HG03060 (cell line): Measurements from ENCODE around the gene COA1.
"Not testable (repeated sequence)": the region's sequence is repeated elsewhere in the genome, so short reads cannot be mapped to it uniquely, and the experiment has no call there.

Experiments
- ATAC-seq: cut with Tn5 transposase; IDR thresholded peaks from one replicate; pipeline ENCODE4 v1.9.1; 2021; ENCODE audit warnings: low read depth, moderate number of reproducible peaks; ENCODE audit not compliant: unreplicated experiment

The COA1 gene

DNA sequence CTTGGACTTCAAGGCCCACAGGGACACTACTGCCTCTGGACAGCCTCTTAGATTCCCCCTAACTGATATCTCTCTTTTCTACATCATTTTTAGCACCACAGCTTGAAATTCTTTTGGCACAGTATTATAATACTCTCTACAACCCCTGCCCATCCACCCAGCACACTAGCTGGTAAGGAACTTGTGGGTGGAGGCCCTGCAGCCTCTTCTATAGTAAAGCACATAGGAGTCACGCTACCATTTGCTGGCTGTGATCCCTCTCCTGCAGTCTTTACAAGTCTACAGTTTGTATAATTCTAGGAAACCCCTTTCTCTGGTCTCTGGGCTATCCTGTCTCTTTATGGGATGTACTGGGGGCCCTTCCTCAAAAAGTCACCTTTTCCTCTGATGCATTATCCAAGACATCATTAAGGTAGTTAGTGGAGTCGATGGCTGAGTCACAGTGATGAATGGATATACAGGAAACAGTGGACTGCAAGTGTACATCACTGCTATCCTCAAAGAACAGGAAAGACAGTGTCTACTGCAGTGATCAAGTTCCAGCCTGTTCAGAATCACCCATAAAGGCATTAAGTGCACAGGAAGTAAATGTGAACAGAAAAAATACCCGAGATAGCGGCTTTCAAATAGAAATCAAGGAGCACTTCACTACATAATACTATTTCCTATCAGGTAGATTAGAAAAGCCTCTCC, 92.1 kb downstream of the COA1 start:
- no peak for ATAC-seq

DNA sequence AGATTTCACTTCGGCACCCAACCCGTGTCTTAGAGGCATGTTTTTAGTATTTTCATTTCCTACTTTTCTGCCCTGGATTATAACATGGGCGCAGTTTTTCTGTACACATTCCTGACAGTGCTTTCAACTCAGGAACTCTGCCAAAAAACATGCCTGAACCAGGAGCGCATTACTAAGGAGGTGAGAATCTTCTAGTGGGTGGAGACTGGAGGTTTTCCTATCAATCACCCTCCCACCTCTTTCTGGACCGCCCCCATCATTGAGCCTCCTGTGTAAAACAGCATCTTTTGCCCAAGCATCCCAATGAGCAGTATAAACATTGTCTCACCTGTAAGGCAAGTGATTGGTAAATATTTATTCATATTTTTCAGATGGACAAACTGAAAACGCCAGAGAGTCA, 93.2 kb downstream of the COA1 start:
- no peak for ATAC-seq

DNA sequence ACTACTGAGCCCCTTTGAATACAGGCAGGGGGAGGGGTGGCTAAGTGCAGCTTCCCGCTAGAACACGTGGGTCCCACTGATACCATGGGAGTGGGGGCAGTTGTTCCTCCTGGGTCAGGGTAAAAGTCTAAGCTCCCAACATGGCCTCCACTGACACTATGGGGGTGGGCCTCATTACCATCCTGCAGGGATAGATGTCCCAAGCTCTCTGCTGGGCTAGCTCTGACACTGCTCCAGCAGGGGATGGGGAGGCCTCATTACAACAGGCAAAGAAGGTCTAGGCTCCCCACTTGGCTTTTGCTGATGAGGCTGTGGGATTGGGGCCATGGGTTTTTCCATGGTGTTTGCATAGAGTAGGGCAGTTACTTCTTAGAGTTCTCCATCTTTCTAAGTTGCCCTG, 94.9 kb downstream of the COA1 start:
- no peak for ATAC-seq

DNA sequence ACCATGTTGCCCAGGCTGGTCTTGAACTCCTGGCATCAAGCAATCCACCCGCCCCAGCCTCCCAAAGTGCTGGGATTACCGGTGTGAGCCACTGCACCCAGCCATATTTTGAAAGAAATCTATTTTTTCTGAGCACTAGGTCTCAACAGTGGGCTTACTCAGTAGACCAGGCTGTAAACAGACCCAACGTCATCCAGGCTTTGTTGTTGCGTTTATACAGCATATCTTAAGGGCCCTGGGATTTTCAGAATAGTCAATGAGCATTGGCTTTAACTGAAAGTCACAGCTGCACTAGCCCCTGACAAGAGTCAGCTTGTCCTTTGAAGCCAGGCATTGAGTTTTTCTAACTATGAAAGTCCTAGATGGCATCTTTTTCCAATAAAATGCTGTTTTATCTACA, 96.6 kb downstream of the COA1 start:
- no peak for ATAC-seq

DNA sequence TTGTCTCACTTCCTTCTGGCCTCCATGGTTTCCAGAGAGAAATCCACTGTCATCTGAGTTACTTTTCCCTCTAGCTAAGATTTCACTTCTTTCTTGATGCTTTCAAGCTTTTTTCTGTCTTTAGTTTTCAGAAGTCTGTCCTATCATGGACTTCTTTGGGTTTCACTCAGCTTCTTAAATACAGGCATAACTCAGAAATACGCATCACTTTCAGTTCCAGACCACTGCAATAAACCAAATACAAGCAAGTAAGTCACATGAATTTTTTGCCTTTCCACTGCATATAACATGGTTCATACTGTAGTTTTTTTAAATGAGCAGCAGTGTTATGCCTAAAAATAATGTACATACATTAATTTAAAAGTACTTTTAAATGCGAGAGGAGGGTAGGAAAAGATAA, 97.8 kb downstream of the COA1 start:
- ATAC-seq = no peak

DNA sequence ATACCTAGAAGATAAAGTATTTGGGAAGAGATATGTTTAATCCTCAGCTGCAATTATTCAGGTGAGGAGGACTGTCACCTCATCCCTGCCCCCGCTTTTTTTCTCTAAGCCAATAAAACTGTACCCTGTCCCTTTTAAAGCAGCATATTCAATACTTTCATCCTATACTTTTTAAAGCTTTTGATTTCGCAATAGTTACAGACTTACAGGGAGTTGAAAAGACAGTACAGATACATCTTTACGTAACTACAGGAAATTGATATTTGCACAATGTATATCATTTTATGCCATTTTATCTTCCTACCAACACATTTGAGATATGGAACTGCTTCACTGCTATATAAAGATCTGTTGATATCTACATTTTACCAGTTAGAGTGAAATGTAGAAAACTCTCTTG, 98.8 kb downstream of the COA1 start:
- no peak for ATAC-seq

DNA sequence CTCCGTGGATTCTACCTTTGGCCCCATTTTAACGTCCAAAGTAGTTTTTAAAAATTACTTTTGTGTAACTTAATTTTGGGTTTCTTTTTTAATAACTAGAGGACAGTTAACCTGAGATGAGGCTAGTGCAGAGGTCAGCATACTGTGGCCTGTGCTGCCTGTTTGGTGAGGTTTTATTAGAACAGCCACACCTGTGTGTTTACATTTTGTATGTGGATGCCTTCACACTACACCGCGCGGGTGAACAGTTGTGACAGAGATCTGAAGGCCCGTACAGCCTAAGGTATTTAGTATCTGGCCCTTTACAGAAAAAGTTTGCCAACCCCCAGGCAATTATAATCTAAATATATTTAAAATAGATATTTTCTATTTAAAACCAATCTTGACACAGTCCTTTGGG, 99.5 kb downstream of the COA1 start:
- ATAC-seq = no peak

DNA sequence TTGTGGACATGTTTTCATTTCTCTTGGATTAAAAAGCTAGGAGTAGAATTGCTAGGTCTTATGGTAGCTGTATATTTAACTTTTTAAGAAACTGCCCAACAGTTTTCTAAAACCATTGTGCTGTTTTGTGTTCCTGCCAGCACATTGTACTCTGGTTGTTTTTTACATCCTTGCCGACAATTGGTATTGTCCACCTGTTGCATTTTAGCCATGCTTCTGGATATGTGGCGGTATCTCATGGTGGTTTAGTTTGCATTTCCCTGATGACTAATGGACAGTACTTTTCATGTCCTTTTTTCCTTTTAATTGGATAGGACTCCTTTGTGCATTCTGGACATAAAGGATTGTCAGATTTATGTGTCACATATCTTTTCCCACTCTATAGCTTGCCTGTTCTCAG, 100.9 kb downstream of the COA1 start:
- no peak for ATAC-seq

DNA sequence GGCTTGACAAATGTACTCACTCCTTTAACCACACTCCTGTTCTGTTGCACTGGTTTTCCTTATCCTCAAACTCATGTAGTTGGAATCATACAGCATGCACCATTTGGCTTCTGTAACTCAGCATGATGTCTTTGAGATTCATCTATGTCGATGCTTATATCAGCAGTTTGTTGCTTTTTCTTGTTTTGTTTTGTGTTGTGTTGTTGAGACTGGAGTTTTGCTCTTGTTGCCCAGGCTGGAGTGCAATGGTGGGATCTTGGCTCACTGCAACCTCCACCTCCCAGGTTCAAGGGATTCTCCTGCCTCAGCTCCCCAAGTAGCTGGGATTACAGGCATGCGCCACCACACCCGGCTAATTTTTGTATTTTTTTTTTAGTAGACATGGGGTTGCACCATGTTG, 101.5 kb downstream of the COA1 start:
- ATAC-seq = not testable (repeated sequence)

DNA sequence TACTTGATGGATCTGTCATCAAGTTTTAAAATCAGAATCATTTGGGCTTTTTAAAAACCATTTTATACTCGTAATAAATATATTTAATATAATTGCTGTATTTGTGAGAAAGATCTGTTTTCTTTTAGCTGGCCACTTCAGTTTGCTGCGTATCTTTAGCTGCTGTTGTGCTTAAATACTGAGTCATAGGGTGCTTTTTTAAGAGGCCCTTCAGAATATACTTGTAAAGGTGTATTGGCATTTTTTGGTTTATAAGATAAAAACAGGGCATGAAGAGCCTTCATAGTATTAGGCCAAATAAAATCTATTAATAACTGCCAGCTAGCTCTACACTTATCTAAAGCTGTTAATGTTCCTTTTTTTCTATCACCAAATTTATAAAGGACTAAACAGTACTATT, 102.6 kb downstream of the COA1 start:
- no peak for ATAC-seq

DNA sequence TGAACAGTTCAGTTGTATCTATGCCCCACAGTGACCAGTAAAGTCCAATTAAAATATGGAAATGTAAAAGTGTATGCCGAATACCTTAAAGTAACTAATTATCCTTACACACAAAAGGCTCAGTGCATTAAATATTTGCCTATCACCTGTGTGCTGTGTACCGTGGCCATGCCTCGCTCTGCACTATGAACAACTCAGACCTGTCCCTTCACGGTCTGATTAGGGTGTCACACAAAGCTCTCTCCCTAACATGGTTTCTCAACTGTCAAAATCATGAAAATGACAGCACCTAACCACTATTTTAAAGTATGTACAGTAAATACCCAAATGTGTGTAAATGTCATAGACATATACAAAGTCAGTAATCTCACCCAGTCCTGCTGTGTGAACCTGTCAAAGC, 103.3 kb downstream of the COA1 start:
- ATAC-seq = no peak

DNA sequence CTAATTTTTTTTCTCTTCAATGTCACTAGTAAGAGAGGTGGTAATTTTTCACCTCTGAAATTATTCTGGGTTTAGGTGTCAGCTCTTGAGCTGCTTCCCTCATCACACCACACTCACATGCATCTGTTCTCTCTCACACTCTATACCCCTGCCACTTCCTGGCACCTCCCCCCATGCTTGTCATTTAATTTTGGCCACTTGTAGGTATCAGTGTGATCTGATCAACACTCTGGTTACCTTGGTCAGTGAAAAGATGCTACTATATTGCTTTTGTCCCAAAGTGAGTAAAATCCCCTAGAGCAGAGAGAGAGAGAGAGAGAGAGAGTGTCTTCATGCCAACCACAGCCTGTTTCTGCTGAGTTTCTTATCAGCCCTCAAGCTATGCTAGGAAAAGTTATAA, 103.9 kb downstream of the COA1 start:
- ATAC-seq = no peak

DNA sequence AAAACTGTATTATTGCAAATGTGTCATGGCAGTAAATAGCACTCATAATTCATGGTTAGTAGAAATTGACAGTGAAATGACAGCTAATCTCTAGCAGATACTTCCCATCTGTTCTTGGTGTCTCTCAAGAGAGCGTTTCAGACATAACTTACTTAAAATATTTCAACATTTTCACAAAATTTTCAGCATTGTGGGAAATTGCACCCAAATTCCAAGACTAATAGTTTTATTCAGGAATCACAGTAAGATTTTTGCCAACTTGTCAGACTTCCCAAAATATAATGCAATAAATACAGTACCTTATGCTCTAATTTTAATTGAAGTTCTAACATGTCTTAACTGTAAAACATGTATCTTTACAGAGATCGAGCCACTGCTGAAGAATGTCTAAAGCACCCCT, 105.2 kb downstream of the COA1 start:
- no peak for ATAC-seq

DNA sequence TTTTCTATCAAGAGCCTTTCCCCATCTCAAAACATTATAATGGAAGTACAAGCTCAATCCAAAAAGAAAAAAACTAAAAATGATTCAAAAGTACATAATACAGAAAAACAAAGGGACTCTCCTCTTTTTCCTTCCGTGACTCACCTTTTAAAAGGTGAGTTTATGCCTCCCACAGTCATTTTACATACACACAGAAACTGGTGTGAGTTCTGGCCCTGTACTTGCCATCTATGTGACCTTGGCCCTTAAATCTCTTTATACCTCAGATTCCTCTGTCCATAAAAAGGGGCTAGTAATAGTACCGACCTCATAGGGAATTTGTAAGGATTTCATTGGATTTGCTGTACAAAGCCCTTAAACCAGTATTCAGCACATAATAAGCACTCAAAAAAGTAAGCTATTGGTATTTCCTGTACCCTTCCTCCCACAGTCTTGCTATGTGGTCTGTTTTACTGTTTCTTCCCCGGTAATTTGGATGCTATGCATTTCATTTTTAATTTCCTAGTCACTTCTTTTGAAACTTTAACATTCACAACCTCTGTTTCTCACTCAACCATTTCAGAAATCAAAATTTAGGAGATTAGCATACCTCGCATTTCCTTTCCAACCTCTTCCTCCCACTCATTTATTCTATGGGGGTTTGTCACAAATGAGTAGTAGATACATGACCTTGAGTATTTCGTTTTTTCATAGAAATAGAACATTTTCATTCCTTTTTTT, 107.4 kb downstream of the COA1 start:
- no peak for ATAC-seq

DNA sequence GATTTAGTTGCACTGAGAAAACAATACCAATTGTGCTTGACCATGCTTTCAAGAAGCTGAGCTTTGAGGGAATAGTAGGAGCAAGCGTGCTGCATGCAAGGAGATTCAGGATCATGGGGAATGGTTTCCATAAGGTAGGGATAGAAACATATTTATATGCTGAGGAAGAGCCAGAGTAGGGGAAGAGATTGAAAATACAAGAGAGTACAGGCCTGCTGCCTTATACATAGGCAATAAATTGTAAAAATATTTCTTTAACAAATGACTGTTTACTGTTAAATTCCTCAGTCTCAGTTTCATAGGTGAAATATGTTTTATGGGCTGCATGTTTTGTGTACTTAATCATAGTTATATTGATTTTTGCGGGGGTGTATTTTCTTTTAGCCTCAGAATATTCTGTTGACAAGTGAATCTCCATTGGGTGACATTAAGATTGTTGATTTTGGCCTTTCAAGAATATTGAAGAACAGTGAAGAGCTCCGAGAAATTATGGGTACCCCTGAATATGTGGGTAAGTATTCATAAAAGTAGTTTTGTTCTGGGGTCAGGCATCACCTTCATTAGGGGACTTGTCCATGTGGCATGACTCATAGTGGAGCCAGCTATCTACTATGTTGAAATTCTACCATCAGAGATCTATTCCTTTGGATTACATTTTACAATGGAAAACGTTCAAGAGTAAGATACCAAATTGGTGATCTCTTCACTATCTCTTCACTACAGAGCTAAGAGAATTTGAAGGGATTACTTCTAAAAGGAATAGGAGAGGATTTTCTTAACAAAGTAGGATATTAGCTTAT, 109.9 kb downstream of the COA1 start:
- ATAC-seq = no peak

DNA sequence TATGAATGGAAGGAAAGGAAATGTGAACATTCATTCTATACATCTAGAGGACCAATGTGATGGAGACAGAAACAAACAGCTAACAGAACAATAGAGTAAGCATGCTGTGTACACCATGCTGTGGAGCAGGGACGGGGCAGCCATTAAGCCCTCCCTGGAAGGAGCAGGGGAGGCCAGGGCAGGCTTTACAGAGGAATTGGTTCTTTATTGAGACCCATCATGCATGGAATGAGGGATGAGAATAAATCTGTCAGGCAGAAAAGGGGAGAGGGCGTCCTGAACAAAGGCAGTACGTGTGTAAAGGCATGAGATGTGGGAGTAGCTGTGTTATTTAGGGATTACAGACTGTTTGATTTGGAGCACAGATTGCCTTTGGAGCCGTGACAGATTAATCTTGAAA, 111.2 kb downstream of the COA1 start:
- no peak for ATAC-seq

DNA sequence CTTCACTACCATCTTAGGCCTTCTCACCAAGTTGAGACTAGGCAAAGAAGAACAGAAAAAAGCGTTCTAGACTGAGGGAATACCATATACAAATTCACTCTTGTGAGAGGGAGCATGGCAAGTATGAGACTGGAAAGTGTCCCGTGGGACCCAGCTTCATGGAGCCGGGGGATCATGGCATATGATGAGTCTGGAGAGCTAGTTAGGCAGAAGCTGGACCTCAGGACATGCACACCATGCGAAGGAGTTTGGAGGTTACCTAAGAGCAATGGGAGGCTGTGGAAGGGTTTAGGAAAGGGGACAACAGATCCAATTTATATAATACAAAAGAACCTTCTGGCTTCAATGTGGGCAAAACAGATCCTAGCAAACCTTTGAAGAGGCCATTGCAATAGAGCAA, 112.3 kb downstream of the COA1 start:
- ATAC-seq = no peak

DNA sequence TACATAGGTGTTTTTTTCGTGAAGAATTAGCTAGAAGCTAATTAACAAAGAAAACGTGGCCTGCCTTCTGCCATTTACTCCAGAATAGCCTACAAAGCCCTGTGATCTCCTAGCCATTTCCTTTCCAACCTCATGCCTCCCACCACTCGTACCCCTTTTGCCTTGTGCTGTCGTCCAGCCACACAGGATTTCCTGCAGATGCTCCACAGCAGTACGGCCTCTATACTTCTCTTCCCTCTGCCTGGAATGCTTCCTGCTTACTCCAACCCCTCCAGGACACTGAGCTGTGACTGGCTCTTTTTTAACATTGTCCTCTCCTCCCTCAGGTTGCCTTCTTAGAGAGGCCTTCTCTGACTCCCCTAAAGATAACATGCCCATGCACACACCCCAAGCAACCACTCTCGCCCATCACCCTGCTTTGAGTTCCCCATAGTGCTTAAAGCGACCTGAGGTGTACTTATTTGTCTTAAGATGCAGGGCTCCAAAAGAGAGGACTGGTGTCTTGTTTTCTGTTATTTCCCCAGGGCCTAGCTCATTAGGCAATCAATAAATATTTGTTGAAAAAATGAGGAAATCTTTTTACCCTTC, 113.7 kb downstream of the COA1 start:
- no peak for ATAC-seq

DNA sequence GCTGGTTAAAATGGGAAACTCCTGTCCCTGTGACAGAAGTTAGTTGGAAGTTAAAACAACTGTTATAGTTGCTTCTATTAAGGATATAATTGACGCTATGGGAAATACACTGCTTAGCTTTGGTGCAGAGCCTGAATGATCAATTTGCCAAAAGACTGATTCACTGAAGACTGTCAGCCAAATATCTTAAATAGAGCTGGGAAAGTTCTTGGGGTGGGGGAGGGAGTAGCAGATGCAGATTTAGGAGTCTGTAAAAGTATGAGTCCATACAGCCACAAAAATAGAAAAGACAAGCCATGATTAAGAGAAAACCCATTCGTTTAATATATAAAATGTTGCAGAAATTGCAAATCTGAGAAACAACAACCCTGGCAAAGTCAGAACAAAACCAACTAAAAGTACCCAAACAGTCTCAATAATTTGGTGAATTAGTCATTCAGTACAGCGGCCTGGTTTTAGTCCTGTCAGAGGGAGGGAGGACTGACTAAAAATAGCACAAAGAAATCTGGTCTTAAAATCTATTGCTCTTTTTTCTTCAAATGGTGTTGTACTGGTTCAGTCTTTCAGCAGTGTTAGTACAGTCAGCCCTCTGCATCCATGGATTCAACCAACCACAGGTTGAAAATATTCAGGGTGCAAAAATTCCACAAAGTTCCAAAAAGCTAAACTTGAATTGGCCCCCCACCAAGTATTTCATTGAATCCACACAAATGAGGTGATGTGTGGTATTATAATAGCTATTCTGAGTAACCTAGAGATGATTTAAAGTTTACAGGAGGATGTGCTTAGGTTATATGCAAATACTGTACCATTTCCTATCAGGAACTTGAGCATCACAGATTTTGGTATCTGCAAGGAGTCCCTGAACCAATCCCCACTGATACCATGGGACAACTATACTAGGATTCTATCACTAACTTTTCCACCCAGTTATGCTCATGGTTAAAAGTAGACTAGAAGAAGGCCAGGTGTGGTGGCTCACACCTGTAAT, 116.4 kb downstream of the COA1 start:
- no peak for ATAC-seq

DNA sequence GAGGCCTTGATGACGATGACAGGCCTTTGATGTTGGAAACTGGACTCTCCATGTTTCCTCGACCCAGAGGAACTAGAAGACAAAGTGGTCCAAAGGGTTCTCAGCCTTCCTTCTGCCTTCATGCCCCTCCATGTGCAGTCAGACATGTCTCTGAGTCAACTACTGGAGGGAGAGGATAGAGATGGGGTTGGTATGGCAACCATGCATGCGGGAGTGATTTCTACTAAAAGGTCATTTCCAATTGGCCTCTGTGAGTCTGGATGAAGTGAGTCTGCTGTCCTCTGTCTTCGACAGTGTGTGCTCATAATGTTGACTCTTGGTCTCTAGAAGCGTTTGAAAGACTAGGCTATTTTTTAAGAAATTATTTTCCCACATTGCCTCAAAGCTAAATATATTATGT, 117.2 kb downstream of the COA1 start:
- no peak for ATAC-seq
